ENCODE measurements around the gene TENM3. TPM values are rescaled to one million over a fixed set of nuclear protein-coding genes. Genes with fewer than 3 reads are reported as not detected.
"Not testable (repeated sequence)": the region's sequence is repeated elsewhere in the genome, so short reads cannot be mapped to it uniquely, and the experiment has no call there.

The TENM3 gene
- total RNA-seq, 2 donors from 2014 or later = 21.4 to 52.3 TPM

GRCh38 chr4:182370491-182370890, 127.3 kb downstream of the TENM3 start:
- intact Hi-C loops (cut with DNase I) = no loop called here
- Histone ChIP-seq H3K4me1 (replicated peaks) (no peaks in the 10 kb centered on the region), H3K36me3 (no peaks in the 10 kb centered on the region), H3K27ac (no peak overlapping the region), H3K27me3 (replicated peaks; ENCODE audit: insufficient read depth) (no peaks in the 10 kb centered on the region), H3K9me3 (no peaks in the 10 kb centered on the region), H3K4me3 (no peak overlapping the region)
- TF ChIP-seq POLR2A (IDR thresholded peaks at IDR 0.05) = no peak
- no peak for TF ChIP-seq CTCF (IDR thresholded peaks at IDR 0.05)
- TF ChIP-seq POLR2AphosphoS5 (IDR thresholded peaks at IDR 0.05) = no peak
- no peak for DNase-seq (ENCODE audit: low spot score)
- WGBS = 86% methylated on average over 4 of the region's 4 CpGs

GRCh38 chr4:182380771-182381181, 137.6 kb downstream of the TENM3 start:
- WGBS = 91% methylated on average over 8 of the region's 8 CpGs
- intact Hi-C loops (cut with DNase I) = no loop called here
- no peak for DNase-seq (ENCODE audit: low spot score)
- Histone ChIP-seq H3K27me3 (replicated peaks; ENCODE audit: insufficient read depth) (no peaks in the 10 kb centered on the region), H3K9me3 (no peaks in the 10 kb centered on the region), H3K4me3 (no peak overlapping the region), H3K36me3 (no peaks in the 10 kb centered on the region), H3K4me1 (replicated peaks) (no peaks in the 10 kb centered on the region), H3K27ac (no peak overlapping the region)
- TF ChIP-seq POLR2A (IDR thresholded peaks at IDR 0.05) = no peak
- no peak for TF ChIP-seq CTCF (IDR thresholded peaks at IDR 0.05)
- no peak for TF ChIP-seq POLR2AphosphoS5 (IDR thresholded peaks at IDR 0.05)

- H3K4me1 ChIP-seq (replicated peaks) = no peaks in the 10 kb centered on the region
- no peak overlapping the region for H3K27ac ChIP-seq
- 87% methylated on average over 6 of the region's 6 CpGs for WGBS
- H3K9me3 ChIP-seq = no peaks in the 10 kb centered on the region
- H3K4me3 ChIP-seq = no peak overlapping the region
- H3K27me3 ChIP-seq (replicated peaks; ENCODE audit: insufficient read depth) = no peaks in the 10 kb centered on the region
- TF ChIP-seq POLR2AphosphoS5 (IDR thresholded peaks at IDR 0.05) (no peak), POLR2A (IDR thresholded peaks at IDR 0.05) (no peak), CTCF (IDR thresholded peaks at IDR 0.05) (no peak)
- H3K36me3 ChIP-seq = no peaks in the 10 kb centered on the region
- no peak for DNase-seq (ENCODE audit: low spot score)
- intact Hi-C loops (cut with DNase I) = no loop called here
Measured at GRCh38 chr4:182382941-182383340, 139.7 kb downstream of the TENM3 start.

- intact Hi-C loops (cut with DNase I) = no loop called here
- no peak overlapping the region for H3K4me3 ChIP-seq
- no peak for DNase-seq (ENCODE audit: low spot score)
- H3K9me3 ChIP-seq = no peaks in the 10 kb centered on the region
- H3K27ac ChIP-seq = no peak overlapping the region
- no peaks in the 10 kb centered on the region for H3K27me3 ChIP-seq (replicated peaks; ENCODE audit: insufficient read depth)
- H3K4me1 ChIP-seq (replicated peaks) = no peaks in the 10 kb centered on the region
- WGBS = 39% methylated on average over 6 of the region's 6 CpGs
- TF ChIP-seq CTCF (IDR thresholded peaks at IDR 0.05) = no peak
- no peak for TF ChIP-seq POLR2AphosphoS5 (IDR thresholded peaks at IDR 0.05)
- TF ChIP-seq POLR2A (IDR thresholded peaks at IDR 0.05) = no peak
- no peaks in the 10 kb centered on the region for H3K36me3 ChIP-seq
Measured at GRCh38 chr4:182384631-182385091, 141.5 kb downstream of the TENM3 start.

GRCh38 chr4:182385897-182386296, 142.7 kb downstream of the TENM3 start:
- intact Hi-C loops (cut with DNase I) = no loop called here
- no peaks in the 10 kb centered on the region for H3K27me3 ChIP-seq (replicated peaks; ENCODE audit: insufficient read depth)
- no peaks in the 10 kb centered on the region for H3K36me3 ChIP-seq
- no peaks in the 10 kb centered on the region for H3K4me1 ChIP-seq (replicated peaks)
- no peak overlapping the region for H3K4me3 ChIP-seq
- WGBS = 80% methylated on average over 2 of the region's 2 CpGs
- no peaks in the 10 kb centered on the region for H3K9me3 ChIP-seq
- no peak overlapping the region for H3K27ac ChIP-seq
- no peak for DNase-seq (ENCODE audit: low spot score)
- no peak for TF ChIP-seq POLR2AphosphoS5 (IDR thresholded peaks at IDR 0.05)
- no peak for TF ChIP-seq POLR2A (IDR thresholded peaks at IDR 0.05)
- TF ChIP-seq CTCF (IDR thresholded peaks at IDR 0.05) = no peak

GRCh38 chr4:182386576-182386975, 143.4 kb downstream of the TENM3 start:
- intact Hi-C loops (cut with DNase I); DNase-seq (ENCODE audit: low spot score); H3K27me3 ChIP-seq (replicated peaks; ENCODE audit: insufficient read depth); H3K9me3 ChIP-seq; H3K27ac ChIP-seq; H3K36me3 ChIP-seq; H3K4me1 ChIP-seq (replicated peaks); H3K4me3 ChIP-seq: not testable (repeated sequence)
- WGBS = 97% methylated on average over 28 of the region's 35 CpGs
